Body of pancreas (tissue), 4 donors: ENCODE results near the gene PPP1R9B. TPM values are rescaled to one million over a fixed set of nuclear protein-coding genes. Genes with fewer than 3 reads are reported as not detected.

Source experiments
- ATAC-seq: fragments of 150-250 bp; one replicate; pipeline ENCODE4 v1.9.1; 2016
- DNase-seq, 4 donors: peaks; one replicate each; pipeline ENCODE4 v3.0.0-alpha.2; 2019
- H3K27ac ChIP-seq, 4 donors: fragments of 200-600 bp; sonication (generic); 1 replicate in 3 of 4; 2 replicates in 1 of 4; pipeline versions ENCODE4 v1.5.1 to v1.6.1; 2016 to 2019; ENCODE audit warnings: mild to moderate bottlenecking in 1 of 4, mixed read lengths in 1 of 4, moderate library complexity in 1 of 4
- H3K27me3 ChIP-seq, 2 donors: fragments of 200-600 bp; sonication (generic); one replicate each; pipeline ENCODE4 v1.6.0; 2016; ENCODE audit warnings: mild to moderate bottlenecking in 1 of 2
- H3K36me3 ChIP-seq, 2 donors: fragments of 200-600 bp; sonication (generic); replicated peaks in 1 of 2; 2 replicates each; pipeline ENCODE4 v1.5.1; 2016; ENCODE audit warnings: low read depth in 2 of 2; ENCODE audit not compliant: insufficient read depth in 1 of 2
- H3K4me1 ChIP-seq: fragments of 200-600 bp; sonication (generic); one replicate; pipeline ENCODE4 v1.6.0; 2016
- H3K4me3 ChIP-seq, 2 donors: fragments of 200-600 bp; sonication (generic); 1 replicate in 1 of 2; 2 replicates in 1 of 2; pipeline ENCODE4 v1.5.1; 2016 to 2019
- H3K9me3 ChIP-seq, 3 donors: fragments of 200-600 bp; sonication (generic); 1 replicate in 2 of 3; 2 replicates in 1 of 3; pipeline ENCODE4 v1.5.1; 2016
- CTCF ChIP-seq, 7 experiments: fragments of 450-650 bp in 4 of 7; fragments of 200-600 bp in 3 of 7; sonication (generic) in 3 of 7; IDR thresholded peaks; one replicate each; pipeline ENCODE4 v1.5.1; 2016 to 2019; ENCODE audit warnings: antibody characterized with exemption in 7 of 7
- POLR2A ChIP-seq, 3 donors: fragments of 450-650 bp; IDR thresholded peaks; one replicate each; pipeline ENCODE4 v1.6.1; 2016; ENCODE audit warnings: antibody characterized with exemption in 3 of 3, mild to moderate bottlenecking in 2 of 3
- WGBS, 2 donors: methylation state at CpG; one replicate each; pipeline ENCODE4 v1.1.5; 2017; 5-methylcytosine and 5-hydroxymethylcytosine counted together
- intact Hi-C: fragments of 100-400 bp; cut with DNase I; formaldehyde crosslinking; loops from one replicate; pipeline ENCODE4 v1.15.1; 2023
- total RNA-seq, 2 donors: library from RNA; depleted of rRNA; stranded (reverse); fragments of >200 nt; gene quantifications; one replicate each; pipeline ENCODE4 v1.1.0, GENCODE V29; 2016

Gene PPP1R9B
- total RNA-seq, 2 donors from 2014 or later: 20.0 to 31.0 TPM

- no peak overlapping the region for H3K4me3 ChIP-seq
- H3K36me3 ChIP-seq: no peaks in the 10 kb centered on the region
- no peaks in the 10 kb centered on the region for H3K27me3 ChIP-seq
- H3K4me1 ChIP-seq: peaks cover 4% of the 10 kb centered on the region
- intact Hi-C loops: no loop called here
- WGBS, 2 donors: 44 to 49% methylated on average over 12 of the region's 12 CpGs
- TF ChIP-seq POLR2A (IDR thresholded peaks at IDR 0.05) (no peak), CTCF (IDR thresholded peaks at IDR 0.05) (no peak)
- DNase-seq (peak in 2 of 4 donors; percentile 40 to 45), ATAC-seq (no peak)
- no peak overlapping the region for H3K27ac ChIP-seq
- no peaks in the 10 kb centered on the region for H3K9me3 ChIP-seq
Measured at GRCh38 chr17:50123649-50124349, 26.7 kb downstream of the PPP1R9B start.

- Histone ChIP-seq H3K36me3 (no peaks in the 10 kb centered on the region), H3K9me3 (no peaks in the 10 kb centered on the region), H3K4me3 (no peak overlapping the region), H3K27ac (no peak overlapping the region), H3K27me3 (no peaks in the 10 kb centered on the region), H3K4me1 (no peaks in the 10 kb centered on the region)
- intact Hi-C loops: no loop called here
- DNase-seq (no peak), ATAC-seq (no peak)
- 82 to 83% methylated on average over 3 of the region's 3 CpGs for WGBS, 2 donors
- TF ChIP-seq CTCF (IDR thresholded peaks at IDR 0.05) (no peak), POLR2A (IDR thresholded peaks at IDR 0.05) (no peak)
Measured at GRCh38 chr17:50122945-50123344, 27.5 kb downstream of the PPP1R9B start.

- Histone ChIP-seq H3K27ac (no peak overlapping the region), H3K36me3 (no peaks in the 10 kb centered on the region), H3K4me3 (no peak overlapping the region), H3K4me1 (peaks cover 12% of the 10 kb centered on the region), H3K9me3 (no peaks in the 10 kb centered on the region), H3K27me3 (no peaks in the 10 kb centered on the region)
- TF ChIP-seq CTCF (IDR thresholded peaks at IDR 0.05) (no peak), POLR2A (IDR thresholded peaks at IDR 0.05) (no peak)
- WGBS, 2 donors: 82 to 89% methylated on average over 7 of the region's 7 CpGs
- intact Hi-C loops: no loop called here
- DNase-seq: no peak
- ATAC-seq: no peak
Measured at GRCh38 chr17:50120475-50121253, 29.8 kb downstream of the PPP1R9B start.

DNA sequence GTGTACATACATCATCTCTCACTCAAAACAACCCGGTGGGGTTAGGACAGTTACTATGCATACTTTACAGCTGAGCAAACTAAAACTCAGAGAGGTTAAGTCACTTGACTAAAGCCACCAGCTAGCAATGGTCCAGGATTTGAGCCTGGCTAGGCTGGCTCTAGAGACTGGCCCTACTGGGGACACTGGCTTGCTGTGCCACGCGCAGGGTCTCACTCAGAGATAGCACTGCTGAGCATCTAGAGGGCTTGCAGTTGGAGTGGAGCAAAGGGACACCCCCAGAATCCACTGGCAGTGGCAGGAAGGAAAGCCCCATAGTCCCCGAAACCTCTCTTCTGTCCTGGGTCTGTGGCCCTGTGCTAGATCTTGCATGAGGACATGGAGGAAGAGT is 31.7 kb downstream of the PPP1R9B start:
- H3K4me1 ChIP-seq: peaks cover 12% of the 10 kb centered on the region
- no peak for TF ChIP-seq POLR2A (IDR thresholded peaks at IDR 0.05)
- TF ChIP-seq CTCF (IDR thresholded peaks at IDR 0.05): no peak
- no peaks in the 10 kb centered on the region for H3K27me3 ChIP-seq
- H3K36me3 ChIP-seq: no peaks in the 10 kb centered on the region
- no peak for DNase-seq
- no peak overlapping the region for H3K4me3 ChIP-seq
- H3K9me3 ChIP-seq: no peaks in the 10 kb centered on the region
- intact Hi-C loops: no loop called here
- WGBS, 2 donors: 77% methylated on average over 4 of the region's 4 CpGs
- no peak overlapping the region for H3K27ac ChIP-seq
- no peak for ATAC-seq
